Tibial nerve (tissue), 4 donors: Measurements from ENCODE around the gene IL31RA. TPM values are rescaled to one million over a fixed set of nuclear protein-coding genes. Genes with fewer than 3 reads are reported as not detected.

Experiments used
- DNase-seq, 2 donors: peaks; one replicate each; pipeline ENCODE4 v3.0.0-alpha.2; 2019; ENCODE audit warnings: low spot score in 2 of 2
- H3K27ac ChIP-seq, 4 donors: fragments of 200-600 bp; sonication (generic) in 3 of 4; one replicate each; pipeline ENCODE4 v1.5.1; 2017 to 2019; ENCODE audit warnings: mild to moderate bottlenecking in 1 of 4
- H3K27me3 ChIP-seq, 2 donors: fragments of 200-600 bp; sonication (generic) in 1 of 2; one replicate each; pipeline versions ENCODE4 v1.5.1 to v1.6.0; 2017 to 2019
- H3K36me3 ChIP-seq, 3 donors: fragments of 200-600 bp; sonication (generic); one replicate each; pipeline ENCODE4 v1.5.1; 2018 to 2019
- H3K4me1 ChIP-seq, 4 donors: fragments of 200-600 bp; sonication (generic) in 3 of 4; one replicate each; pipeline ENCODE4 v1.5.1; 2017 to 2019
- H3K4me3 ChIP-seq, 4 donors: fragments of 200-600 bp; sonication (generic) in 3 of 4; one replicate each; pipeline ENCODE4 v1.5.1; 2017 to 2019; ENCODE audit warnings: mild to moderate bottlenecking in 1 of 4, moderate library complexity in 1 of 4
- H3K9me3 ChIP-seq, 4 donors: fragments of 200-600 bp; sonication (generic) in 3 of 4; one replicate each; pipeline ENCODE4 v1.5.1; 2017 to 2019
- CTCF ChIP-seq, 5 experiments: fragments of 200-600 bp in 3 of 5; fragments of 450-650 bp in 2 of 5; sonication (generic) in 3 of 5; IDR thresholded peaks; one replicate each; pipeline ENCODE4 v1.5.1; 2016 to 2019; ENCODE audit warnings: antibody characterized with exemption in 5 of 5, mild to moderate bottlenecking in 3 of 5, moderate library complexity in 2 of 5
- EP300 ChIP-seq, 2 donors: sonication (generic); formaldehyde crosslinking; IDR thresholded peaks; one replicate each; pipeline ENCODE4 v1.6.1; 2017; ENCODE audit warnings: antibody characterized with exemption in 2 of 2, mild to moderate bottlenecking in 1 of 2
- POLR2A ChIP-seq, 2 donors: fragments of 450-650 bp; IDR thresholded peaks; one replicate each; pipeline ENCODE4 v1.6.1; 2017; ENCODE audit warnings: antibody characterized with exemption in 2 of 2, mild to moderate bottlenecking in 2 of 2, moderate library complexity in 2 of 2
- WGBS, 2 donors: methylation state at CpG; one replicate each; pipeline ENCODE4 v1.1.5; 2018; 5-methylcytosine and 5-hydroxymethylcytosine counted together
- total RNA-seq, 4 donors: library from RNA; depleted of rRNA; stranded (reverse); fragments of >200 nt; gene quantifications; one replicate each; pipeline ENCODE4 v1.1.0, GENCODE V29; 2016

Gene IL31RA
- total RNA-seq, 4 donors from 2014 or later = 0.60 TPM; not detected in 3

GRCh38 chr5:55894135-55894534 is 43.0 kb downstream of the IL31RA start:
- Histone ChIP-seq H3K27me3 (no peaks in the 10 kb centered on the region), H3K4me3 (no peak overlapping the region), H3K27ac (no peak overlapping the region), H3K36me3 (no peaks in the 10 kb centered on the region), H3K4me1 (peaks cover 0 to 12% (median 2%) of the 10 kb centered on the region in 4 donors), H3K9me3 (peaks cover 0 to 6% (median 0%) of the 10 kb centered on the region in 4 donors)
- WGBS, 2 donors = 57 to 90% methylated on average over 3 of the region's 3 CpGs
- TF ChIP-seq POLR2A (IDR thresholded peaks at IDR 0.05) = no peak
- no peak for TF ChIP-seq EP300 (IDR thresholded peaks at IDR 0.05)
- TF ChIP-seq CTCF (IDR thresholded peaks at IDR 0.05) = no peak
- DNase-seq = no peak

- Histone ChIP-seq H3K9me3 (peaks cover 0 to 6% (median 0%) of the 10 kb centered on the region in 4 donors), H3K27me3 (no peaks in the 10 kb centered on the region), H3K4me3 (no peak overlapping the region), H3K36me3 (no peaks in the 10 kb centered on the region), H3K4me1 (peaks cover 0 to 21% (median 2%) of the 10 kb centered on the region in 4 donors), H3K27ac (peak overlapping the region in 1 of 4 donors; percentile 37)
- WGBS, 2 donors = 47 to 48% methylated on average over 3 of the region's 3 CpGs
- DNase-seq = no peak
- TF ChIP-seq CTCF (IDR thresholded peaks at IDR 0.05) = no peak
- TF ChIP-seq POLR2A (IDR thresholded peaks at IDR 0.05) = no peak
- TF ChIP-seq EP300 (IDR thresholded peaks at IDR 0.05) = no peak
These were observed 44.2 kb downstream of the IL31RA start for GRCh38 chr5:55895346-55895745.

- H3K36me3 ChIP-seq = no peaks in the 10 kb centered on the region
- H3K4me3 ChIP-seq = no peak overlapping the region
- WGBS, 2 donors = 98 to 100% methylated on average over 2 of the region's 2 CpGs
- H3K27ac ChIP-seq = no peak overlapping the region
- peaks cover 0 to 3% (median 0%) of the 10 kb centered on the region in 4 donors for H3K9me3 ChIP-seq
- DNase-seq = no peak
- H3K27me3 ChIP-seq = no peaks in the 10 kb centered on the region
- TF ChIP-seq POLR2A (IDR thresholded peaks at IDR 0.05) (no peak), CTCF (IDR thresholded peaks at IDR 0.05) (no peak), EP300 (IDR thresholded peaks at IDR 0.05) (no peak)
- peaks cover 0 to 21% (median 2%) of the 10 kb centered on the region in 4 donors for H3K4me1 ChIP-seq
These were observed 45.1 kb downstream of the IL31RA start for GRCh38 chr5:55896238-55896637.

GRCh38 chr5:55896663-55897062 is 45.5 kb downstream of the IL31RA start:
- TF ChIP-seq CTCF (IDR thresholded peaks at IDR 0.05) (no peak), POLR2A (IDR thresholded peaks at IDR 0.05) (no peak), EP300 (IDR thresholded peaks at IDR 0.05) (no peak)
- peaks cover 0 to 21% (median 2%) of the 10 kb centered on the region in 4 donors for H3K4me1 ChIP-seq
- H3K27me3 ChIP-seq = no peaks in the 10 kb centered on the region
- 78 to 100% methylated on average over 2 of the region's 2 CpGs for WGBS, 2 donors
- DNase-seq = no peak
- no peak overlapping the region for H3K27ac ChIP-seq
- H3K4me3 ChIP-seq = no peak overlapping the region
- H3K9me3 ChIP-seq = no peaks in the 10 kb centered on the region
- no peaks in the 10 kb centered on the region for H3K36me3 ChIP-seq

GRCh38 chr5:55897206-55897894 is 46.2 kb downstream of the IL31RA start:
- TF ChIP-seq EP300 (IDR thresholded peaks at IDR 0.05) = no peak
- TF ChIP-seq CTCF (IDR thresholded peaks at IDR 0.05) = no peak
- no peak for TF ChIP-seq POLR2A (IDR thresholded peaks at IDR 0.05)
- peak overlapping the region in 2 of 4 donors; percentile 38 to 41 for H3K27ac ChIP-seq
- no peaks in the 10 kb centered on the region for H3K36me3 ChIP-seq
- 68% methylated on average over 8 of the region's 8 CpGs for WGBS, 2 donors
- H3K27me3 ChIP-seq = no peaks in the 10 kb centered on the region
- H3K9me3 ChIP-seq = no peaks in the 10 kb centered on the region
- H3K4me1 ChIP-seq = peaks cover 0 to 21% (median 2%) of the 10 kb centered on the region in 4 donors
- peak overlapping the region in 2 of 4 donors; percentile 16 to 18 for H3K4me3 ChIP-seq
- no peak for DNase-seq
